Liver (tissue), 9 donors: ENCODE data around the gene PLA2R1. TPM values are rescaled to one million over a fixed set of nuclear protein-coding genes. Genes with fewer than 3 reads are reported as not detected.

Experiments
- DNase-seq: peaks from one replicate; pipeline ENCODE4 v3.0.0-alpha.2; 2017; ENCODE audit warnings: low spot score
- H3K27ac ChIP-seq, 2 donors: one replicate each; pipeline ENCODE4 v1.7.0; 2013; ENCODE audit warnings: inconsistent platforms in 2 of 2, low read length in 2 of 2, control low read depth in 1 of 2, low read depth in 1 of 2, mild to moderate bottlenecking in 1 of 2
- H3K27me3 ChIP-seq, 4 donors: one replicate each; pipeline versions ENCODE4 v1.6.1 to v1.7.0; 2013; ENCODE audit warnings: low read length in 3 of 4, inconsistent platforms in 1 of 4, mild to moderate bottlenecking in 1 of 4, moderate library complexity in 1 of 4; ENCODE audit not compliant: control insufficient read depth in 4 of 4, insufficient read depth in 4 of 4
- H3K36me3 ChIP-seq, 4 donors: one replicate each; pipeline versions ENCODE4 v1.6.1 to v1.7.0; 2013; ENCODE audit warnings: low read length in 3 of 4, mild to moderate bottlenecking in 3 of 4, low read depth in 1 of 4, moderate library complexity in 1 of 4; ENCODE audit not compliant: control insufficient read depth in 4 of 4, insufficient read depth in 3 of 4
- H3K4me1 ChIP-seq, 4 donors: one replicate each; pipeline versions ENCODE4 v1.6.1 to v1.7.0; 2013; ENCODE audit warnings: low read length in 3 of 4, mild to moderate bottlenecking in 3 of 4, moderate library complexity in 1 of 4; ENCODE audit not compliant: control insufficient read depth in 4 of 4, insufficient read depth in 4 of 4
- H3K4me3 ChIP-seq, 3 donors: one replicate each; pipeline versions ENCODE4 v1.6.1 to v1.7.0; 2013; ENCODE audit warnings: low read length in 3 of 3, control low read depth in 1 of 3, low read depth in 1 of 3, mild to moderate bottlenecking in 1 of 3
- H3K9ac ChIP-seq, 2 donors: one replicate each; pipeline ENCODE4 v1.7.0; 2013; ENCODE audit warnings: low read length in 2 of 2, mild to moderate bottlenecking in 2 of 2, moderate library complexity in 2 of 2, control low read depth in 1 of 2, low read depth in 1 of 2
- H3K9me3 ChIP-seq, 4 donors: one replicate each; pipeline versions ENCODE4 v1.6.1 to v1.7.0; 2013; ENCODE audit warnings: low read length in 3 of 4; ENCODE audit not compliant: control insufficient read depth in 4 of 4
- EGR1 ChIP-seq, 2 donors: IDR thresholded peaks; 2 replicates each; pipeline ENCODE4 v1.6.1; 2016 to 2018; ENCODE audit warnings: antibody characterized with exemption in 2 of 2, low read depth in 2 of 2
- FOXA1 ChIP-seq: IDR thresholded peaks from 2 replicates; pipeline ENCODE4 v1.6.1; 2016; ENCODE audit warnings: antibody characterized with exemption
- FOXA2 ChIP-seq: IDR thresholded peaks from 2 replicates; pipeline ENCODE4 v1.6.1; 2016; ENCODE audit warnings: antibody characterized with exemption
- GABPA ChIP-seq, 2 donors: IDR thresholded peaks in 1 of 2; conservative IDR thresholded peaks in 1 of 2; 2 replicates each; pipeline ENCODE4 v1.6.1; 2016; ENCODE audit warnings: antibody characterized with exemption in 2 of 2, mild to moderate bottlenecking in 1 of 2, moderate library complexity in 1 of 2
- HNF4A ChIP-seq, 2 donors: conservative IDR thresholded peaks; 2 replicates each; pipeline ENCODE4 v1.6.1; 2016; ENCODE audit warnings: antibody characterized with exemption in 2 of 2, mild to moderate bottlenecking in 2 of 2
- JUND ChIP-seq, 2 donors: IDR thresholded peaks; 2 replicates each; pipeline ENCODE4 v1.6.1; 2016; ENCODE audit warnings: antibody characterized with exemption in 2 of 2
- NR2F2 ChIP-seq: IDR thresholded peaks from 2 replicates; pipeline ENCODE4 v1.6.1; 2016; ENCODE audit warnings: antibody characterized with exemption
- RAD21 ChIP-seq, 2 donors: IDR thresholded peaks; 2 replicates each; pipeline ENCODE4 v1.6.1; 2016; ENCODE audit warnings: antibody characterized with exemption in 2 of 2, mild to moderate bottlenecking in 2 of 2
- RXRA ChIP-seq, 2 donors: IDR thresholded peaks; 2 replicates each; pipeline ENCODE4 v1.6.1; 2017 to 2018; ENCODE audit warnings: antibody characterized with exemption in 2 of 2, mild to moderate bottlenecking in 1 of 2
- SP1 ChIP-seq: IDR thresholded peaks from 2 replicates; pipeline ENCODE4 v1.6.1; 2018; ENCODE audit warnings: antibody characterized with exemption, mild to moderate bottlenecking
- TAF1 ChIP-seq: conservative IDR thresholded peaks from 2 replicates; pipeline ENCODE4 v1.6.1; 2016; ENCODE audit warnings: antibody characterized with exemption, mild to moderate bottlenecking
- YY1 ChIP-seq: IDR thresholded peaks from 2 replicates; pipeline ENCODE4 v1.6.1; 2016; ENCODE audit warnings: antibody characterized with exemption, mild to moderate bottlenecking
- WGBS: extraction: QIAGEN DNeasy Blood & Tissue Kit; methylation state at CpG from one replicate; pipeline ENCODE4 v1.1.7; 2013; 5-methylcytosine and 5-hydroxymethylcytosine counted together
- polyA plus RNA-seq, 2 donors: library from polyadenylated mRNA; stranded (reverse) in 1 of 2; unstranded in 1 of 2; fragments of 200-250 nt in 1 of 2; fragments of >200 nt in 1 of 2; fragmentation: Nextera tagmentation in 1 of 2; extraction: Ambion mirVana in 1 of 2; gene quantifications; one replicate each; pipeline versions ENCODE4 v1.2.1 to v1.2.3, GENCODE V29; 2013 to 2015
- total RNA-seq, 2 donors: library from RNA; depleted of rRNA; stranded (reverse); fragments of >200 nt; gene quantifications; one replicate each; pipeline ENCODE4 v1.2.3, GENCODE V29; 2014
- TF ChIP-seq, protein P1 (sequence below): IDR thresholded peaks from 2 replicates; pipeline ENCODE4 v1.6.1; 2016; ENCODE audit warnings: antibody characterized with exemption
- TF ChIP-seq, protein P2 (sequence below): fragments of 150-350 bp; IDR thresholded peaks from 2 replicates; pipeline ENCODE4 v1.5.1; 2017; ENCODE audit warnings: improper control_type of control experiment, low read depth, low read length; ENCODE audit not compliant: missing input control
- TF ChIP-seq, protein P3 (sequence below): IDR thresholded peaks from 2 replicates; pipeline ENCODE4 v1.6.1; 2016; ENCODE audit warnings: antibody characterized with exemption
- TF ChIP-seq, protein P4 (sequence below): IDR thresholded peaks from 2 replicates; pipeline ENCODE4 v1.6.1; 2016; ENCODE audit warnings: antibody characterized with exemption, mild to moderate bottlenecking
- TF ChIP-seq, protein P5 (sequence below): IDR thresholded peaks from 2 replicates; pipeline ENCODE4 v1.6.1; 2016; ENCODE audit warnings: antibody characterized with exemption
- donor health status: healthy.
- donor health status: healthy.
- donor health status: healthy.
- donor health status: healthy.
- donor health status: healthy.

The PLA2R1 gene
- total and polyA plus RNA-seq, 4 donors = 0.61 to 2.3 (median 0.66) TPM

DNA sequence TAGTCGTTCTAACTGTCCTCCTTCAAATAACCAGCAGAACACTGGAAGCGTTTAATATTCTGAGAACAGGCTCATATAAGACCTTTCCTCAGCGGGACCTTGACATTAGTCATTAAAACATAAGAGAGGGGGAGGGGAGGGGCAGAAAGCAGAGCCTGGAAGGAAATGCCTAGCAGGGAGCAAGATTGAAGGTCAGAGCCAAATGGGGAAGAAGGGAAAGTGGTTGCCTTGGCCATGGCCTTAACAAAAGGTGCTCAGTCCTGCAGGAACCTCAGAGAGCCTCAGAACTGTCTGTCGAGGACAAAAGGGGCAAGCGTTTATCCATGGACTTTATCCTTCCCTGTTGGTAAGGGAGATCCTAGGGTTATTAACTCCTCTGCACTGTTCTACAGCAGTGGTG, 856 bp upstream of the PLA2R1 start:
- no peak overlapping the region for H3K27ac ChIP-seq
- no peak overlapping the region for H3K9ac ChIP-seq
- TF ChIP-seq, protein P1, sequence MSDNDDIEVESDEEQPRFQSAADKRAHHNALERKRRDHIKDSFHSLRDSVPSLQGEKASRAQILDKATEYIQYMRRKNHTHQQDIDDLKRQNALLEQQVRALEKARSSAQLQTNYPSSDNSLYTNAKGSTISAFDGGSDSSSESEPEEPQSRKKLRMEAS = no peak
- TF ChIP-seq, protein P2, sequence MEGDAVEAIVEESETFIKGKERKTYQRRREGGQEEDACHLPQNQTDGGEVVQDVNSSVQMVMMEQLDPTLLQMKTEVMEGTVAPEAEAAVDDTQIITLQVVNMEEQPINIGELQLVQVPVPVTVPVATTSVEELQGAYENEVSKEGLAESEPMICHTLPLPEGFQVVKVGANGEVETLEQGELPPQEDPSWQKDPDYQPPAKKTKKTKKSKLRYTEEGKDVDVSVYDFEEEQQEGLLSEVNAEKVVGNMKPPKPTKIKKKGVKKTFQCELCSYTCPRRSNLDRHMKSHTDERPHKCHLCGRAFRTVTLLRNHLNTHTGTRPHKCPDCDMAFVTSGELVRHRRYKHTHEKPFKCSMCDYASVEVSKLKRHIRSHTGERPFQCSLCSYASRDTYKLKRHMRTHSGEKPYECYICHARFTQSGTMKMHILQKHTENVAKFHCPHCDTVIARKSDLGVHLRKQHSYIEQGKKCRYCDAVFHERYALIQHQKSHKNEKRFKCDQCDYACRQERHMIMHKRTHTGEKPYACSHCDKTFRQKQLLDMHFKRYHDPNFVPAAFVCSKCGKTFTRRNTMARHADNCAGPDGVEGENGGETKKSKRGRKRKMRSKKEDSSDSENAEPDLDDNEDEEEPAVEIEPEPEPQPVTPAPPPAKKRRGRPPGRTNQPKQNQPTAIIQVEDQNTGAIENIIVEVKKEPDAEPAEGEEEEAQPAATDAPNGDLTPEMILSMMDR = no peak
- TF ChIP-seq, protein P3, sequence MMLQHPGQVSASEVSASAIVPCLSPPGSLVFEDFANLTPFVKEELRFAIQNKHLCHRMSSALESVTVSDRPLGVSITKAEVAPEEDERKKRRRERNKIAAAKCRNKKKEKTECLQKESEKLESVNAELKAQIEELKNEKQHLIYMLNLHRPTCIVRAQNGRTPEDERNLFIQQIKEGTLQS = no peak
- TF ChIP-seq GABPA (IDR thresholded peaks at IDR 0.05 in 1 of 2, conservative IDR thresholded peaks at IDR 0.05 in 1 of 2) (no peak), EGR1 (IDR thresholded peaks at IDR 0.05; ENCODE audit: low read depth in 2 of 2) (no peak), FOXA2 (no peak), RXRA (IDR thresholded peaks at IDR 0.05) (no peak), JUND (IDR thresholded peaks at IDR 0.05) (no peak), HNF4A (conservative IDR thresholded peaks at IDR 0.05) (no peak), NR2F2 (no peak), FOXA1 (no peak), YY1 (no peak), SP1 (no peak), RAD21 (IDR thresholded peaks at IDR 0.05) (no peak), TAF1 (no peak)
- TF ChIP-seq, protein P4, sequence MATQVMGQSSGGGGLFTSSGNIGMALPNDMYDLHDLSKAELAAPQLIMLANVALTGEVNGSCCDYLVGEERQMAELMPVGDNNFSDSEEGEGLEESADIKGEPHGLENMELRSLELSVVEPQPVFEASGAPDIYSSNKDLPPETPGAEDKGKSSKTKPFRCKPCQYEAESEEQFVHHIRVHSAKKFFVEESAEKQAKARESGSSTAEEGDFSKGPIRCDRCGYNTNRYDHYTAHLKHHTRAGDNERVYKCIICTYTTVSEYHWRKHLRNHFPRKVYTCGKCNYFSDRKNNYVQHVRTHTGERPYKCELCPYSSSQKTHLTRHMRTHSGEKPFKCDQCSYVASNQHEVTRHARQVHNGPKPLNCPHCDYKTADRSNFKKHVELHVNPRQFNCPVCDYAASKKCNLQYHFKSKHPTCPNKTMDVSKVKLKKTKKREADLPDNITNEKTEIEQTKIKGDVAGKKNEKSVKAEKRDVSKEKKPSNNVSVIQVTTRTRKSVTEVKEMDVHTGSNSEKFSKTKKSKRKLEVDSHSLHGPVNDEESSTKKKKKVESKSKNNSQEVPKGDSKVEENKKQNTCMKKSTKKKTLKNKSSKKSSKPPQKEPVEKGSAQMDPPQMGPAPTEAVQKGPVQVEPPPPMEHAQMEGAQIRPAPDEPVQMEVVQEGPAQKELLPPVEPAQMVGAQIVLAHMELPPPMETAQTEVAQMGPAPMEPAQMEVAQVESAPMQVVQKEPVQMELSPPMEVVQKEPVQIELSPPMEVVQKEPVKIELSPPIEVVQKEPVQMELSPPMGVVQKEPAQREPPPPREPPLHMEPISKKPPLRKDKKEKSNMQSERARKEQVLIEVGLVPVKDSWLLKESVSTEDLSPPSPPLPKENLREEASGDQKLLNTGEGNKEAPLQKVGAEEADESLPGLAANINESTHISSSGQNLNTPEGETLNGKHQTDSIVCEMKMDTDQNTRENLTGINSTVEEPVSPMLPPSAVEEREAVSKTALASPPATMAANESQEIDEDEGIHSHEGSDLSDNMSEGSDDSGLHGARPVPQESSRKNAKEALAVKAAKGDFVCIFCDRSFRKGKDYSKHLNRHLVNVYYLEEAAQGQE = no peak
- TF ChIP-seq, protein P5, sequence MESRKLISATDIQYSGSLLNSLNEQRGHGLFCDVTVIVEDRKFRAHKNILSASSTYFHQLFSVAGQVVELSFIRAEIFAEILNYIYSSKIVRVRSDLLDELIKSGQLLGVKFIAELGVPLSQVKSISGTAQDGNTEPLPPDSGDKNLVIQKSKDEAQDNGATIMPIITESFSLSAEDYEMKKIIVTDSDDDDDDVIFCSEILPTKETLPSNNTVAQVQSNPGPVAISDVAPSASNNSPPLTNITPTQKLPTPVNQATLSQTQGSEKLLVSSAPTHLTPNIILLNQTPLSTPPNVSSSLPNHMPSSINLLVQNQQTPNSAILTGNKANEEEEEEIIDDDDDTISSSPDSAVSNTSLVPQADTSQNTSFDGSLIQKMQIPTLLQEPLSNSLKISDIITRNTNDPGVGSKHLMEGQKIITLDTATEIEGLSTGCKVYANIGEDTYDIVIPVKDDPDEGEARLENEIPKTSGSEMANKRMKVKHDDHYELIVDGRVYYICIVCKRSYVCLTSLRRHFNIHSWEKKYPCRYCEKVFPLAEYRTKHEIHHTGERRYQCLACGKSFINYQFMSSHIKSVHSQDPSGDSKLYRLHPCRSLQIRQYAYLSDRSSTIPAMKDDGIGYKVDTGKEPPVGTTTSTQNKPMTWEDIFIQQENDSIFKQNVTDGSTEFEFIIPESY = no peak
- peaks cover 0 to 4% (median 0%) of the 10 kb centered on the region in 4 donors for H3K9me3 ChIP-seq
- WGBS = 41% methylated on average over 5 of the region's 5 CpGs
- peaks cover 0 to 15% (median 0%) of the 10 kb centered on the region in 4 donors for H3K27me3 ChIP-seq
- peaks cover 0 to 8% (median 4%) of the 10 kb centered on the region in 4 donors for H3K4me1 ChIP-seq
- H3K4me3 ChIP-seq = no peak overlapping the region
- H3K36me3 ChIP-seq = no peaks in the 10 kb centered on the region
- no peak for DNase-seq
